T-helper 1 cell (primary cell): ENCODE measurements around the gene TUBA4B.
A peak's percentile ranks its signal among the peaks of the same experiment; 100 is the strongest.
"Not testable (repeated sequence)": the region's sequence is repeated elsewhere in the genome, so short reads cannot be mapped to it uniquely, and the experiment has no call there.

Experiments used
- DNase-seq, 5 donors: peaks; one replicate each; pipeline ENCODE4 v3.0.0-alpha.2; 2012 to 2020

The TUBA4B gene

DNA sequence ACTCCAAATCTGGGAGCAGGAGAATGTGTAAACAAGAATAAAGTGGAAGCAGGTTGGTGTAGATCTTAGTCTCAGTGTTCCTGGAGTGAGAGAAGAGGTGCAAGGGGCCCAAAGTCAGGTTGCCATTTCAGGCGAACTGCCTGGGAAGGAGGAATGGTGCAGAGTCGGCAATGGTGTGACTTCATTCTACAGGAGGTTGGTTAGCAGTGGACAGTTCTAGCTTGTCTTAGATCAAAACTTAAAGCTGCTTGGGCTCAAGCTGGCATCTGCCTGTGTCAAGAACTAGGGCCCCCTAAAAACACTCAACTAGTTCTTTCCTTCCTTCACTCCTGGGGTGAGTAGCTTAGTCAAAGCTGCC, 4.2 kb upstream of the TUBA4B start:
- no peak for DNase-seq

DNA sequence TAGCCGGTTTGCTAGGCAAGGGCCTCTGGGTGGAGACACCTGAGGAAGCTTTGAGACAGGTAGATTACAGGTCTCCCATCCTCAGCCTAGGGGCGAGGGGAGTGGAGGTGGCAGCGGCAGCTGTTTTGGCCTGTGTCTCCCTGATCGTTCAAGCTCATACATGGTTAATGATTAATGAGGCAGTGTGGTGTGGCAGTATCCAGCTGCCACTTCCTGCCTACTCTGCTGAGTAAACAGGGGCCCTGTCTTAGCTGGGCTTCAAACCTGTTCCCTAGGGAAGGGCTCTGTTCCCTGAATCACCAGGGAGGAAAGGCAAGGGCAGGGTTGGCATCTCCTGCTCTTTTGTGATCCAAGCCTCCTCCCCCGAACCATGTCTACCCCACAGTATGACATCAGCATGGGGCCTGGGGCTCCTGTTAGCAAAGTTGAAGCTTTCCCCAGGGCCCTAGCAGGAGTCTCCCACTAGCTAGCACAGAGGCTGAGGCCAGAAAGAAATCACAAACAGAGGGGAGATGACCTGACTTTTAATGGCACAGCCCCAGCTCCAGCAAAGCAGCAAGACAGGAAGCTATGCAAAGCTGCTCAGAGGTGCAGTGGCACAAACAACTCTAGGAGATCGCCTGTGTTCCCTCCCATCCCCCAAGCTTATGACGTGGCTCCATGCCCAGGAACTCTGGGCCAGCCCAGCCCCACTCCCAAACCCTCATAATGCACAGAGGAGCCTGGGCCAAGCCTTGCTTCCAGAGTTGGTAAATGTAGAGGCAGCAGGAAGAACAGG, 3.7 kb upstream of the TUBA4B start:
- DNase-seq: peak in 2 of 5 donors; percentile 36 to 80

DNA sequence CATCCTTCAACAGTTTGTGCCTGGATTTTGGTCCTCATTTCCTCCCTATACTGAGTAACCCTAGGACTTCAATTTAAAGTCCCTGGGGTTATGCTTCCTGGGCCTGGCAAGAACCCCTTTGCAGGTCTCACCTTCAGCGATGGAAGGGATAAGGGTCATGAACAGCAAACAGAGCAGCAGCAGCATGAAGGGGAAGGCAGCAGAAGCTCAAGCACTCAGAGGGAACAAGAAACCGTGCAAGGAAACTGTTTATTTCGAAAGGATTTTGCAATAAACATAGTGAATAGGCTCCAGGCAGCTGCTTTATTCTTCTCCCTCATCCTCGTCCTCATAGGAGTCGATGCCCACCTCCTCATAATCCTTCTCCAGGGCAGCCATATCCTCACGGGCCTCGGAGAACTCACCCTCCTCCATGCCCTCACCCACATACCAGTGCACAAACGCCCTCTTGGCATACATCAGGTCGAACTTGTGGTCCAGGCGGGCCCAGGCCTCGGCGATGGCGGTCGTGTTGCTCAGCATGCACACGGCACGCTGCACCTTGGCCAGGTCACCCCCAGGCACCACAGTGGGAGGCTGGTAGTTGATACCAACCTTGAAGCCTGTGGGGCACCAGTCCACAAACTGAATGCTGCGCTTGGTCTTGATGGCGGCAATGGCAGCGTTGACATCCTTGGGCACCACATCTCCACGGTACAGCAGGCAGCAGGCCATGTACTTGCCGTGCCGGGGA, 2.8 kb upstream of the TUBA4B start:
- peak in 1 of 5 donors; percentile 30 for DNase-seq

DNA sequence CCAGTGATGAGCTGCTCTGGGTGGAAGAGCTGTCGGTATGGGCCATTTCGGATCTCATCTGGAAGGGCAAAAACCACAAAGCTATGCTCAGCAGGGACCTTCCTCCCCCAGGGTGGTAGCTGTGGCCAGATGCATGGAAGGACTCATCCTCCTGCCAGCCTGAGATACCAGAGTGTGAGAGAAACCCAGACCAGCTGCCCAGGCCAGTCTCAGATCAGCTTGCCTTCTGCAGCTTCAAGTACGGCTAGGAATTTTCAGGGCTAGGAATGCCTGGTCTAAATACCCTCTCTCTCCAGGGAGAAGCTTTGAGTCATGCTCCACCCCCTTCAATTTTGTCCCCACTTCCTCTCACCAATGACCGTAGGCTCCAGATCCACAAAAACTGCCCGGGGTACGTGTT, 1.4 kb upstream of the TUBA4B start:
- DNase-seq: no peak

DNA sequence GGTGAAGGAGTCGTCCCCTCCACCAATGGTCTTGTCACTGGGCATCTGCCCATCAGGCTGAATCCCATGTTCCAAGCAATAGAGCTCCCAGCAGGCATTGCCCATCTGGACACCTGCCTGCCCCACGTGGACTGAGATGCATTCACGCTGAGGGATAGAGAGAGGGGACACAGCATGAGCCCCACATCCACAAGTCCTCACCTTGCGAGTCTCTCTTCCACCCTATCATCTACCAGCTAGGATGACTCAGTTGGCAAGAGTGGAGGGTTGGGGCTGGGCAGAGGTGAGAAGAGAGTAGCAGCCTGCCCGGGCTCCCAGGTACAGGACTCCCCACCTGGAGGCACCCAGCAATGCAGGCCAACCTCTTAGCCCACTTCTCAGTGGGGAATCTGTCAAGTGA, 959 bp upstream of the TUBA4B start:
- peak in 1 of 5 donors; percentile 39 for DNase-seq

DNA sequence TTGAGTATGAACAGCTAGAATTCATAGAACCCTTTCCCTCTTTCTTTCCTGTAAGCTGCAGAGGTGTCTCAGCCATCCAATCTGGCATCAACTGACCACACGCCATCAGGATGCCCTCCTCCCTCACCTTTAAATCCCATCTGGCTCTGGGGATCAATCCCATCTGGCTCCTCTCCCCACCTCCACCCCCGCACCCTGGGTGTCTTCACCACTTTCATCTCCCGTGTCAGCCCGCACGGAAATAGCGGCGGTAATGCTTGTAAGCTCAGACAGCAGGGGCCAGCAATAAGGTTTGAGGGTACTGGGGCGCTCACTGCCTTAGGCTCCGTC, 508 bp upstream of the TUBA4B start:
- no peak for DNase-seq

DNA sequence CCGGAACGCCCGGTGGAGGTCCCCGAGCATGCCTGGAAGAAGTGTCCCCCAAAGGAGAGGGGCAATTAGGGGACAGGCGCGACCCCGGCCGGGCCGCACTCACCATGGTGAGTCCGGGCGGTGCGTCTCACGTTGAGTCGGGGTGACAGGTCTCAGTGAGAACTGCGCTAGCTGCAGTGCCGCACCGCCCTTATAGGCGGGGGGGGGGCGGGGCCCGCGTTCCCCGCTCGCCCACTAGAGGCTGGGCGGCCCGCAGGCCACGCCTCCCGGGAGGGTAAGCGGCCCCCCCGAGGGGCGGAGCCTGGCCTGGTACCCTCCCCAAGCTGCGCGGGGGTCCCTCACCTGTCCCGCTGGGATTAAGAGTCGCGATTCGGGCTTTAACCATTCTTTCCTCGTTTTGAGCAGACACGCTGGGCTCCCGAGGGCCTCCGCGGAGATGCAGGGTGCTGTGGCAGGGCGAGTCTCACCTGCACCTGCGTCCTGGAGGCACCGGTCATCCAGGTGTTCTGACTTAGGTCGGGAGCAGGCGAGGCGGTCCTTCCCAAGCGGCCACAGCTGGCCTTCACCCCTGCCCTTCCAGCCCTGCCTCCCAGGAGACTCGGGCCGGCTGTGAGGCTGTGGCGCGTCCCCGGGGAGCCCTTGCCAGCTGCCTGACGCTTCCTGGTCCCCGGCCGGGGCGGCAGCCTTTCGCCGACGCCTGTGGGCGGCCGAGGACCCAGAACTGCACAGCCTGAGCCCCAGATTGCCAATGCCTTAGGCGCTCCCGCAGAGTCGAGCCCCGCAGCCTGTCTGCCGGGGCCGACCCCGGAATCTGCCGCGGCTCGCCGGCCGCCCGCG, 928 bp downstream of the TUBA4B start, which contains the start of gene TUBA4A:
Gene TUBA4A (minus strand): TSS at position 166 of the 837 bp plus-strand sequence. CDS start 60 bp downstream, at position 106.
- peak; percentile 87 to 92 (median 91) for DNase-seq

DNA sequence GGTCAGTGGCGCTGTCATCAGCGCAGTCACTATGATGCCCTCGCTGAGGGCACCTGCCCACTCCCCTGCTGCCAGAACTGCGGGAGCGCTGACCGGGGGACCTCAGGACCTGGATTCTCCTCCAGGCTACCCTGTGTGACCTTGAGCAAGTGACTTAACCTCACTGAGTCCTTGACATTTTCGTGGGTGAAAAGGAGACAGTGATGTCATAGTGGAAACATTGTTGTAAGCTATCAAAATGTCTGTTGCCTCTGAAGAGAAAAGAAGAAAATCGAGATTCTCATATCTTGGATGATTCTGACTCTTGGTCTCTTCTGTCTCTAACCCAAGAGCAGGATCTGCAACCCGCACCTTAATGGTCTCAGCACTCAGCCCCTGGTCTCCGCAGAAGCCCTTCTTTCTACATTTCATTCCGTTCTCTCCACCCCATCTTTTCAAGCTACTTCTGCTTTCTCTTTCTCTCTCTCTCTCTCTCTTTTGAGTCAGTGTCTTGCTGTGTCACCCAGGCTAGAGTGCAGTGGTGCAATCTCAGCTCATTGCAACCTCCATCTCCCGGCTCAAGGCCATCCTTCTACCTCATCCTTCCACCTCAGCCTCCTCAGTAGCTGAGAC, 1.7 kb downstream of the TUBA4B start:
- DNase-seq: peak in 2 of 5 donors; percentile 26 to 75

DNA sequence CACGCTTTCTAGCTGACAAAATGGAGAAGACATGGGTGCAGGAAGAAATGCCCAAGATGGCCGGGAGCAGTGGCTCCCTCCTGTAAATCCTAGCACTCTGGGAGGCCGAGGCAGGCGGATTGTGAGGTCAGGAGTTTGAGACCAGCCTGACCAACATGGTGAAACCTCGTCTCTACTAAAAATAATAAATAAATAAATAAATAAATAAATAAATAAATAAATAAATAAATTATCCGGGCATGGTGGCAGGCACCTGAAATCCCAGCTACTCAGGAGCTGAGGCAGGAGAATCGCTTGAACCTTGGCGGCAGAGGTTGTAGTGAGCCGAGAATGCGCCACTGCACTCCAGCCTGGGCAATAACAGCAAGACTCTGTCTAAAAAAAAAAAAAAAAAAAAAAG, 5.9 kb downstream of the TUBA4B start:
- DNase-seq: not testable (repeated sequence)

DNA sequence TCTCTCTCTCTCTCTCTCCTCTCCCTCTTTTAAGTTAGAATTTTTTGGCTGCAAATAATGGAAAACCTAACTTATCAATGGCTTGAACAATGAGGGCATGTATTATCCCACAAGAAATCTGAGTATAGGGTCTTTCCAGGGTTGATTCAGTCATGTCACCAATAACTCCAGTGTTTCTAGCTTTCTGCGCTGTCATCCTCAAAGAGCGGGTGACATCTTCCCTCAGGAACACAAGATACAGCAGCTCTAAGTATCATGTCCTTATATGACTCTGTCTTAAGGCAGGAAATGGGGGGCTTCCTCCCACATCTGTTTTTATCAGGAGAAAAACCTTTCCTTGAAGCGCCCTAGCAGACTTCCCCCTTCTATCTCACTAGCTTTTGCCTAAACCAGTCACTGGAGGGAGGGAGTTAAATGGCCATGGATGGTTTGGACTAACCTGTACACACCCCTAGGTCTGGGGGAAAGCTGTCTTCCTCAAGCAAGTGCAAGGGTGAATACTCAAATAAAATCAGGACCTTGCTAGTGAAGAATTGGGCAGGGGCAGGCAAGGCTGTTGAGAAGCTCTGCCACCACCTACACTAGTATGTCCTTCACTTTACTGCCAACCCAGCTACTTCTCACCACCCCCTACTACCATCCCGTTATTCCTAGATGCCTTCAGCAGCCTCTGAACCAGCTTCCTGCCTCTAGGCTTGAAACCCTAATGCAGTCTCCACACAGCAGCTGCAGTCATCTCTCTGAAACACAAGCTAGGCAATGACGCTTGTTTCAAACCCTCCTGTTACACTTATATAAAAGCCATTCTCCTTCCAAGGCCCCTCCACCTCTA, 8.2 kb downstream of the TUBA4B start:
- DNase-seq: no peak

DNA sequence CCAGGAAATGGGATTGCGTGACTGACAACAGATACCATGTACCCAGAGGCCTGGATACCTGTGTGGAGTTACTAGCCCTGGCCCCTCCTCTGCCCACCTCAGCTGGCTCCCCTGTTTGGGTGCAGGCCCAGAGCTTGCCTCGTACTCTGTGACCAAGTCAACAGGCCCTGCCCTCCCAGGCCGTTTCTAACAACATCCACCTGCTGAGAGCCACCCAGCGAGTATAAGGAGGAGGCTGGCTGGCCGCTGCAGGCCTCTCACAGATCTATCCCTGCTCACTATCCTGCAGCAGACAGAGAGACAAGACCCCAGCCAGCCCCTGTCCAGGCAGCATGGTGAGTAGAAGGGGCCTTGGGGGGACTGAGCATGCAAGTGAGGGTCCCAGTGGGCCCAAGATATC, 13.2 kb downstream of the TUBA4B start:
- no peak for DNase-seq

DNA sequence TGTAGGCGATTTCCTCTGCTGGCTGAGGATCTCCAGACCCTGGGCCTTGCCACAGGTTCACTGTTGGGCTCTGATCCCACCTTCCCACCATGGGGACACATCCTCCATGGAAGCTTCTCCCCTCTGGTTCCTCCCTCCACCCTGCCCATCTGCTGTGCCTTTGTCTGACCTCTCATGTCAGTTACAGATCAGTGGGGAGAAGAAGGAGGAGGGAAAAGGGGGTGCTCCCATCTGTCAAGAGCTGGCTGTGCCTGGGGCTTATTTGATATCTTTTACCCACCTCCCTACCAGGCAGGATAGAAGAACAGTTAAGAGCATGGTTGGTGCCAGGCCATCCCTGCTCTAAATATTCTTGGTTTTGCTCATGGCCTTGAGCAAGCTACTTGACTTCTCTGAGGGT, 13.8 kb downstream of the TUBA4B start:
- DNase-seq: no peak

DNA sequence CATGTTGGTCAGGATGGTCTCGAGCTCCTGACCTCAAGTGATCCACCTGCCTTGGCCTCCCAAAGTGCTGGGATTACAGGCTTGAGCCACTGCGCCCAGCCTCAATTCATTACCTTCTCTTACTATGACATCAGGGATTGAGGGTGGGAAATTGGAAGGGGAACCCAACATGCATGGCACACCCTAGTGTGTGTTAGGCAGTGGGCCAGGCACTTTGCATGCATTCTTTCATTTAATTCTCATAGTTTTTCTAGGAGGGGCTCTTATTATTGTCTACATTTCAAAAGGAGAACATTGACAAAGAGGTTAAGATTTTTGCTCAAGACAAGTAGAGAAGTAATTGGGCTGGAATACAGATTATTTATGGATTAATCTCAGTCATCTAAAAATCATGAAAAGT, 15.3 kb downstream of the TUBA4B start:
- DNase-seq: no peak

DNA sequence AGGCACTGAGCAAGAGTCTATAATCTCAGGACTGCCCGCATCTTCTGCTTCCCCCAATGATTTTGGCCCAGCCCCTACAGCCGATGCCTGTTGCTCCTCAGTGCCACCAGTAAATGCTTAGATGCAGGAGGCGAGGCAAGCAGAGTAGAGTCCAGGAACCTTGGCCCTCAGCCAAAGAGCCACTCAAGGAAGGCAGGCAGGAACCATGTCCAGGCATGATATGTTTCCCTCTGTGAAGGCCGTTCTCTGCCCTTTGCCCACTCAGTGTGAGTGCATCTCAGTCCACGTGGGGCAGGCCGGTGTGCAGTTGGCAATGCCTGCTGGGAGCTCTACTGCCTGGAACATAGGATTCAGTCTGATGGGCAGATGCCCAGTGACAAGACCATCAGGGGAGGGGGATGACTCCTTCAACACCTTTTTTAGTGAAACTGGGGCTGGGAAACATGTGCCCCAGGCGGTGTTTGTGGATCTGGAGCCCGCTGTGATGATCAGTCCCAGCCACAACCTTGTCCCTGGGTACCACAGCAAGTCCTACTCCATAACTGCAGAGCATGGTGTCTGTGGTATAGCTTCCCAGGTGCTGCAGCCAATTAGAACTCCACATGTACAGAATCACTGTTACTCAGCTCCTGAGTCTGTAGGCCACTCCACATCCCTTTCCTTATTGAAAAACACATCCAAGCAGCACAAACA, 16.5 kb downstream of the TUBA4B start:
- DNase-seq: no peak

DNA sequence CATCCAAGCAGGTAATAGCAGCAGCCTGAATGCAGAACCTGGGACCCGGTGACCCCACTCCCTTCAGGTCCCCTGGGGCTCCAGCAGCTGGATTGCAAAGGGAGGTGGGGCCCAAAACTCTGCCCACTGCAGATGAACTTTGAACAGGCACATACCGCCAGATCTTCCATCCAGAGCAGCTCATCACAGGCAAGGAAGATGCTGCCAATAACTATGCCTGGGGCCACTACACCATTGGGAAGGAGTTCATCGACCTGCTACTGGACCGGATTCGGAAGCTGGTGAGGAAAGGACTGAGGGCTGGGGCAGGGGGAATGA, 17.0 kb downstream of the TUBA4B start:
- no peak for DNase-seq

DNA sequence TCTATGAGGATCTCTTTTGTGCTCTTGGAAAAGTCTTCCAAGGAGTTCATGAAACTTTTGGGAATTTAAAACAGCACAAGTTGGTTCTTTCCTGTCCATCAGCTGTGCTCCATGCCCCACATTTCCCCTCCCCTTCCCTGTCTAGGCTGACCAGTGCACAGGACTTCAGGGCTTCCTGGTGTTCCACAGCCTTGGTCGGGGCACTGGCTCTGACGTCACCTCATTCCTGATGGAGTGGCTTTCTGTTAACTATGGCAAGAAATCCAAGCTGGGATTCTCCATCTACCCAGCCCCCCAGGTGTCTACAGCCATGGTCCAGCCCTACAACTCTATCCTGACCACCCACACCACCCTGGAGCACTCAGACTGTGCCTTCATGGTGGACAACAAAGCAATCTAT, 18.0 kb downstream of the TUBA4B start:
- DNase-seq: no peak

DNA sequence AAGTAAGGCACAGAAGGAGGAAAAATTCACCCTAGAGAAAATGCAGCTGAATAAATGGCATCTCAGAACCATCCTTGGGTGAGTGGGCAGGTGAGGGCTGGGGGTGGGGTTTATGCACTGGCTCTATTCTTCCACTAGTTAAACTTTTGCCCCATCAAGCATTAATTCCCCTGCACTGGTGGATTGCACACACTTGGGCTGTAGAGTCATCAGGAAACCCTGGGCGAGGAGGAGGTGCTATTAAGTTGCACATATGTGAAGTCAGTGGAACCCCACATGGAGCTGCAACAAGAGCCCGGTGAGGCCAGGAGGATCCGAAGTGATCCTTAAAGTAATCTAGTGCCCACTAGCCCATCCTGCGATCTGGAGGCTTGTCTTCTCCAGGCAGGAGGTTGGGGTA, 19.3 kb downstream of the TUBA4B start:
- DNase-seq: no peak

DNA sequence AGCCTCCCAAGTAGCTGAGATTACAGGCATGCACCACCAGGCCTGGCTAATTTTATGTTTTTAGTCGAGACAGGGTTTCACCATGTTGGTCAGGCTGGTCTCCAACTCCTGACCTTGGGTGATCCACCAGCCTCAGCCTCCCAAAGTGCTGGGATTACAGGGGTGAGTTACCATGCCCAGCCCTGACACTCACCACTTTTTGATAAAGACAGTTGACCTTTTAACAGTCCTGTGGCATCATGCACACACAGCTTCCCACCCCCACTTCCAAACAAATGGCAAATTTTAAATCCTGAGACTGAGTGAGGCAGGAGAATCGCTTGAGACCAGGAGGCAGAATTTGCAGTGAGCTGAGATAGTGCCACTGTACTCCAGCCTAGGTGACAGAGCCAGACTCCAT, 20.0 kb downstream of the TUBA4B start:
- DNase-seq: no peak

DNA sequence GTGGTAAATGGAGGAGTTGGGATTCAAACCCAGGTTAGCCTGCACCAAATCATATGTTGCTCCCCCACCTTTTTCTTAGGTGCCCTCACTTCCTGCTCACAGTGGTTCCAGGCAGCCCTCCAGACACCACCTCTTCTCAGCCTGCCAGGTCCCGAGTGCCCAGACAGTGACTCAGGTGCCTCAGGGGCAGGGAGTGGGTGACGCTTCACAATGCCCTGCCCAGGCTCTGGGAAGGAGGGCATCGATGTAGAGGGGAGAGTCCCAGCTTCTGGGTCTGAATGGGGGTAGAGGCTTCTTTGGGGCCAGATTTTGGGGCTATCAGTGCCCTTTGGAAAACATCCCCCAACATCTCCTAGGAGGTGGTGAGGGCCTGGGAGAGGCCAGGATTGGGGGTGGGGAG, 20.9 kb downstream of the TUBA4B start:
- DNase-seq: no peak

DNA sequence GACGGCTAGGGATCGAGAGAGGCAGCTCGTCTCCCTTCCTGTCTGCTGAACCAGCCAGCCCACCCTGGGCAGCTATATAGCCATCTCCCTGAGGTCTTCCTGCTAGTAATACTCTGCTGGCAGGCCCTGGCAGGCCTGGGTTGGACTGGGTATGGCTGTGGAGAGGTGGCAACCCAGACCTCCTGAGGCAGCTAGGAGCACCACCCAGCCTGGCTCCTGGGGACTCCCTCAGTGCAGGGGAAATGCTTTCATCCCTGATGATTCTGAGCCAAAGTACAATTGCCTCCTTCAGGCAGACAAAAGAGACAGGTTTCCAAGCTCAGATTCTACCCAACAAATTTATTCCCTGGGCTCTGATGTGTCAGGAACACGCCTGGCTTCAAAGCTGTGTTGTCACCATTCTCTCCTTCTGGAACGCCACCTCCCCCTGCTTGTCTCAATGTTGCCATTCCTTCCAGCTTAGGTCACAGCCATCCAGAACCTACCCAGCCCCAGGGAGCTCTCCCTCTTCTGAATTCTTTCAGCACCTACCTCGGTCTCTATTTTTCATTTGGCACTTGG, 21.4 kb downstream of the TUBA4B start:
- no peak for DNase-seq
